Neuronal stem cell (in vitro differentiated cells): Measurements from ENCODE around the gene SOCS6.
"Not testable (repeated sequence)": the region's sequence is repeated elsewhere in the genome, so short reads cannot be mapped to it uniquely, and the experiment has no call there.

Source experiments
- DNase-seq: peaks from one replicate; pipeline ENCODE4 v3.0.0-alpha.2; 2013; ENCODE audit warnings: low spot score
- H2AFZ ChIP-seq: one replicate; pipeline ENCODE4 v1.6.1; 2013; ENCODE audit warnings: mild to moderate bottlenecking, low read length, inconsistent platforms
- H2AK5ac ChIP-seq: 2 replicates; pipeline ENCODE4 v1.6.1; 2013; ENCODE audit warnings: low read depth, mild to moderate bottlenecking, inconsistent platforms, low read length, moderate library complexity, mixed read lengths
- H2BK120ac ChIP-seq: 2 replicates; pipeline ENCODE4 v1.6.1; 2013; ENCODE audit warnings: low read depth, mild to moderate bottlenecking, inconsistent platforms, low read length, moderate library complexity, mixed read lengths
- H2BK12ac ChIP-seq: one replicate; pipeline ENCODE4 v1.6.1; 2013; ENCODE audit warnings: low read length, inconsistent platforms
- H2BK15ac ChIP-seq: 2 replicates; pipeline ENCODE4 v1.6.1; 2013; ENCODE audit warnings: mild to moderate bottlenecking, low read length, inconsistent platforms, mixed read lengths
- H2BK5ac ChIP-seq: one replicate; pipeline ENCODE4 v1.6.1; 2013; ENCODE audit warnings: inconsistent platforms, mild to moderate bottlenecking, low read length, moderate library complexity
- H3K14ac ChIP-seq: one replicate; pipeline ENCODE4 v1.6.1; 2013; ENCODE audit warnings: low read length, inconsistent platforms
- H3K18ac ChIP-seq: 2 replicates; pipeline ENCODE4 v1.6.1; 2013; ENCODE audit warnings: low read length, inconsistent platforms
- H3K23ac ChIP-seq: 2 replicates; pipeline ENCODE4 v1.6.1; 2013; ENCODE audit warnings: low read depth, mild to moderate bottlenecking, mixed read lengths, low read length, inconsistent platforms; ENCODE audit not compliant: poor library complexity
- H3K27ac ChIP-seq: replicated peaks from 3 replicates; pipeline ENCODE4 v1.5.1; 2013; ENCODE audit warnings: low read length, inconsistent platforms
- H3K27me3 ChIP-seq, 3 experiments: 2 replicates each; pipeline ENCODE4 v1.6.1; 2013; ENCODE audit warnings: low read length in 3 of 3, mild to moderate bottlenecking in 2 of 3, inconsistent platforms in 1 of 3, low read depth in 1 of 3, mixed read lengths in 1 of 3, moderate library complexity in 1 of 3; ENCODE audit not compliant: control insufficient read depth in 3 of 3, insufficient read depth in 3 of 3
- H3K36me3 ChIP-seq, 2 donors: replicated peaks in 1 of 2; 2 replicates each; pipeline ENCODE4 v1.6.1; 2013; ENCODE audit warnings: low read length in 2 of 2; ENCODE audit not compliant: control insufficient read depth in 2 of 2, insufficient read depth in 2 of 2
- H3K4ac ChIP-seq: 2 replicates; pipeline ENCODE4 v1.6.1; 2013; ENCODE audit warnings: inconsistent platforms, mild to moderate bottlenecking, low read length, moderate library complexity
- H3K4me1 ChIP-seq, 2 donors: 1 replicate in 1 of 2; 2 replicates in 1 of 2; pipeline ENCODE4 v1.6.1; 2013; ENCODE audit warnings: low read length in 2 of 2, low read depth in 1 of 2; ENCODE audit not compliant: control insufficient read depth in 2 of 2, insufficient read depth in 1 of 2
- H3K4me2 ChIP-seq: one replicate; pipeline ENCODE4 v1.6.1; 2013; ENCODE audit warnings: mild to moderate bottlenecking, low read length, inconsistent platforms; ENCODE audit not compliant: insufficient read depth, poor library complexity, severe bottlenecking
- H3K4me3 ChIP-seq, 2 donors: 2 replicates each; pipeline ENCODE4 v1.5.1; 2013; ENCODE audit warnings: low read length in 2 of 2, mild to moderate bottlenecking in 2 of 2, inconsistent platforms in 1 of 2, moderate library complexity in 1 of 2
- H3K79me1 ChIP-seq: one replicate; pipeline ENCODE4 v1.6.1; 2013; ENCODE audit warnings: low read depth, mild to moderate bottlenecking, inconsistent platforms, low read length, moderate library complexity
- H3K9ac ChIP-seq: one replicate; pipeline ENCODE4 v1.6.1; 2013; ENCODE audit warnings: mild to moderate bottlenecking, low read depth, low read length, inconsistent platforms; ENCODE audit not compliant: poor library complexity
- H3K9me3 ChIP-seq, 2 donors: replicated peaks in 1 of 2; 2 replicates each; pipeline versions ENCODE3 to v1.6.1; 2013; ENCODE audit warnings: low read length in 2 of 2, mild to moderate bottlenecking in 2 of 2, inconsistent platforms in 1 of 2, low read depth in 1 of 2, mixed read lengths in 1 of 2, moderate library complexity in 1 of 2; ENCODE audit not compliant: control insufficient read depth in 2 of 2, insufficient read depth in 1 of 2
- H4K8ac ChIP-seq: one replicate; pipeline ENCODE4 v1.6.1; 2013; ENCODE audit warnings: low read depth, mild to moderate bottlenecking, inconsistent platforms, low read length, moderate library complexity
- H4K91ac ChIP-seq: one replicate; pipeline ENCODE4 v1.6.1; 2013; ENCODE audit warnings: low read length, low read depth, mild to moderate bottlenecking, inconsistent platforms; ENCODE audit not compliant: poor library complexity
- WGBS, 2 donors: extraction: QIAGEN DNeasy Blood & Tissue Kit; methylation state at CpG; one replicate each; pipeline ENCODE4 v1.1.7; 2013; ENCODE audit warnings: missing lambda C conversion rate in 2 of 2, mixed read lengths in 1 of 2; ENCODE audit not compliant: insufficient read length in 2 of 2, insufficient replicate concordance in 1 of 2; ENCODE audit errors: extremely low coverage in 2 of 2; 5-methylcytosine and 5-hydroxymethylcytosine counted together

Gene SOCS6

GRCh38 chr18:70339915-70340314 is 51.1 kb downstream of the SOCS6 start:
- no peak overlapping the region for H3K23ac ChIP-seq
- no peak overlapping the region for H2BK120ac ChIP-seq
- H2AFZ ChIP-seq = no peak overlapping the region
- no peaks in the 10 kb centered on the region for H3K9me3 ChIP-seq
- no peak overlapping the region for H4K91ac ChIP-seq
- no peak overlapping the region for H2BK15ac ChIP-seq
- H3K36me3 ChIP-seq = peaks cover 0 to 5% of the 10 kb centered on the region in 2 donors
- no peak overlapping the region for H2BK12ac ChIP-seq
- H3K4me2 ChIP-seq = no peak overlapping the region
- no peaks in the 10 kb centered on the region for H3K27me3 ChIP-seq
- no peak overlapping the region for H3K4ac ChIP-seq
- H2BK5ac ChIP-seq = no peak overlapping the region
- no peak overlapping the region for H3K4me3 ChIP-seq
- H4K8ac ChIP-seq = no peak overlapping the region
- no peak overlapping the region for H3K9ac ChIP-seq
- no peak for DNase-seq
- no peak overlapping the region for H3K14ac ChIP-seq
- H3K27ac ChIP-seq = no peak overlapping the region
- H3K4me1 ChIP-seq = no peaks in the 10 kb centered on the region
- no peak overlapping the region for H3K18ac ChIP-seq
- no peaks in the 10 kb centered on the region for H3K79me1 ChIP-seq
- H2AK5ac ChIP-seq = no peak overlapping the region

DNA sequence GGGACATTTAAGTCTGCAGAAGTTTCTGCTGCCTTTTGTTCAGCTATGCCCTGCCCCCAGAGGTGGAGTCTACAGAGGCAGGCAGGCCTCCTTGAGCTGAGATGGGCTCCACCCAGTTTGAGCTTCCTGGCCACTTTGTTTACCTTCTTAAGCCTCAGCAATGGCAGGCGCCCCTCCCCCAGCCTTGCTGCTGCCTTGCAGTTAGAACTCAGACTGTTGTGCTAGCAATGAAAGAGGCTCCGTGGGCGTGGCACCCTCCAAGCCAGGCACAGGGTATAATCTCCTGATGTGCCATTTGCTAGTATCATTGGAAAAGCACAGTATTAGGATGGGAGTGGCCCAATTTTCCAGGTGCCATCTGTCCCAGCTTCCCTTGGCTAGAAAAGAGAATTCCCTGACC is 59.6 kb downstream of the SOCS6 start:
- not testable (repeated sequence) for H3K14ac ChIP-seq, H3K27me3 ChIP-seq, H4K91ac ChIP-seq

DNA sequence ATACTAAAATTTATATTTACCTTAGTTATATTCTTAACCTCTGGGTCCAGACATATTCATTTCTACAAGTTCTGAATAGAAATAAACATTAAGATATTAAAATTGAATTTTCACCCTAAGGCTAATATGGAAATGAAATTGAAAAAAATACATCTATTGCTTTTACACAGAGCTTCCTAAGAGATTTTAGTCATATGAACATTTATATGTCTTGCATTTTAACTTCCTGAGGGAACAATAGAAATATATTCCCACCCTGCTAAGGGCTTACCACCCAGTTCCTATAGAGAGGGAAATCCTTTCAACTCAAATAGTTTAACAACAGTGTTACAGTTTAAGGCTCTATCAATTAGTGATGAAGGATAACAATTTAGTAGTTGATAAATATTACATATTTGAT is 60.5 kb downstream of the SOCS6 start:
- no peak for DNase-seq
- Histone ChIP-seq H3K14ac (no peak overlapping the region), H4K91ac (no peak overlapping the region), H2BK15ac (no peak overlapping the region), H3K27me3 (no peaks in the 10 kb centered on the region), H3K23ac (no peak overlapping the region), H2AFZ (no peak overlapping the region), H3K4me2 (no peak overlapping the region), H2BK120ac (no peak overlapping the region), H4K8ac (no peak overlapping the region), H3K18ac (no peak overlapping the region), H2BK12ac (no peak overlapping the region), H3K27ac (no peak overlapping the region), H3K4ac (no peak overlapping the region), H2AK5ac (no peak overlapping the region), H3K4me3 (no peak overlapping the region), H3K4me1 (no peaks in the 10 kb centered on the region), H3K9me3 (peaks cover 0 to 6% of the 10 kb centered on the region in 2 donors), H3K79me1 (no peaks in the 10 kb centered on the region), H3K9ac (no peak overlapping the region), H2BK5ac (no peak overlapping the region), H3K36me3 (no peaks in the 10 kb centered on the region)

More for the DNA sequence above, 59.6 kb downstream of the SOCS6 start:
- H2AK5ac ChIP-seq, H3K18ac ChIP-seq, H3K9me3 ChIP-seq, H3K36me3 ChIP-seq, H3K9ac ChIP-seq, H4K8ac ChIP-seq, H3K4me2 ChIP-seq, H3K4me1 ChIP-seq, H3K4ac ChIP-seq, H2BK5ac ChIP-seq, H2BK120ac ChIP-seq, H3K23ac ChIP-seq, H2AFZ ChIP-seq, H3K79me1 ChIP-seq, H2BK15ac ChIP-seq, DNase-seq, H3K4me3 ChIP-seq, H3K27ac ChIP-seq, H2BK12ac ChIP-seq: not testable (repeated sequence)
- WGBS, 2 donors = no CpG with 5 or more reads among the region's 3 CpGs

DNA sequence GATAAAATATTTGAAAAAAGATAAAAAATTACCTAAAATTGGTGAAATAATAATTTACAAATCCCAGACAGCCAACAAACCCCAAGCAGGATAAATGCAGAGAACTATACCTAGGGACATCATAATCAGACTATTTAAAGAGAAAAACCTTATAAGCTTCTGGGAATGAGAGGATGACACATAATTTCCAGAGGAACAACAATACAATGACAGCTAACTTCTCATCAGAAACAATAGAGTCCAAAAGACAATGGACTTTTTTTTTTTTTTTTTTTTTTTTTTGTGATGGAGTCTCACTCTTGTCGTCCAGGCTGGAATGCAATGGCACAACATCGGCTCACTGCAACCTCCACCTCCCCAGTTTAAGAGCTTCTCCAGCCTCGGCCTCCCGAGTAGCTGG is 65.2 kb downstream of the SOCS6 start:
- no peak overlapping the region for H2BK12ac ChIP-seq
- H2AFZ ChIP-seq = no peak overlapping the region
- no peaks in the 10 kb centered on the region for H3K27me3 ChIP-seq
- H3K4me2 ChIP-seq = no peak overlapping the region
- H3K18ac ChIP-seq = no peak overlapping the region
- no peak overlapping the region for H2AK5ac ChIP-seq
- DNase-seq = no peak
- H2BK5ac ChIP-seq = no peak overlapping the region
- no peak overlapping the region for H3K14ac ChIP-seq
- no CpG with 5 or more reads among the region's 4 CpGs for WGBS, 2 donors
- no peak overlapping the region for H3K4me3 ChIP-seq
- no peak overlapping the region for H2BK15ac ChIP-seq
- no peak overlapping the region for H3K4ac ChIP-seq
- H3K9me3 ChIP-seq = no peaks in the 10 kb centered on the region
- peak overlapping the region; percentile 31 for H4K8ac ChIP-seq
- H3K36me3 ChIP-seq = no peaks in the 10 kb centered on the region
- no peak overlapping the region for H3K27ac ChIP-seq
- H4K91ac ChIP-seq = no peak overlapping the region
- H3K4me1 ChIP-seq = no peaks in the 10 kb centered on the region
- H3K23ac ChIP-seq = no peak overlapping the region
- no peak overlapping the region for H3K9ac ChIP-seq
- H2BK120ac ChIP-seq = no peak overlapping the region
- no peaks in the 10 kb centered on the region for H3K79me1 ChIP-seq
